ENCODE data around the gene SCAMP5. TPM values are rescaled to one million over a fixed set of nuclear protein-coding genes. Genes with fewer than 3 reads are reported as not detected.

SCAMP5 gene
- polyA plus RNA-seq, 1 donor: 4.8 TPM

- no peak for DNase-seq (ENCODE audit: low read depth)
Measured at GRCh38 chr15:75045332-75046015, 50.1 kb downstream of the SCAMP5 start.

DNA sequence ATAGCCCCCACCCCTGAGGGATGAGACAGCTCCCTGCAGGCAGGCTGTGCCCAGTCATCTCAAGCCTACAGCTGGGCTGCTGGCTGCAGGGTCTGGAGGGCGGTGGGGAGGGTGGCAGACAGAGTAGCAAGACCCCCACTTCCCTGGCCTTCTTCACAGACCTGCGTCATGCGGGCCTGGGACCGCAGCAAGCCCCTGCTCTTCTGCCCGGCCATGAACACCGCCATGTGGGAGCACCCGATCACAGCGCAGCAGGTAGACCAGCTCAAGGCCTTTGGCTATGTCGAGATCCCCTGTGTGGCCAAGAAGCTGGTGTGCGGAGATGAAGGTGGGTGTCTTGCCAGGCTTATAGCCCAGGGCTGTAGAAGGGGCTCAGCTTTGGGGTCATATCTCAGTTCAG, 53.0 kb downstream of the SCAMP5 start:
- DNase-seq (ENCODE audit: low read depth): no peak

DNA sequence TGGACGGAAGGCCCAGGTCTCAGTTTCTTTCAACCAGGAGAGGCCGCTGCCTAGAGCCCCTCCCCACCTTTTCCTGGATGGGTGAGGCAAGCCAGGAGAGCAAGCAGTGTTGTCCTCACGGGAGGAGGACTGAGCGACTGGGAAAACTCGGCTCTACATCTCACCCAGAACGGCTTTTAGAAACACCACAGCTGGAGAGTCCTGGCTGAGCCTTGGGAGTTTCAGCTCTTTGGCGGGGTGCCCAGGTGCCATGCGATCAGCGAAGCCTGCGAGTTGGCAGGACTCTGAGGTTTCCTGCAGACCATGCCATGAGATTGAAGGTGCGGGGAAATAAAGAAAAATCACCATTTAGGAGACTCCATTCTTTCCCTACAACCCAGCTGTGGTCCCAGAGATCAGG, 54.0 kb downstream of the SCAMP5 start:
- no peak for DNase-seq (ENCODE audit: low read depth)

DNA sequence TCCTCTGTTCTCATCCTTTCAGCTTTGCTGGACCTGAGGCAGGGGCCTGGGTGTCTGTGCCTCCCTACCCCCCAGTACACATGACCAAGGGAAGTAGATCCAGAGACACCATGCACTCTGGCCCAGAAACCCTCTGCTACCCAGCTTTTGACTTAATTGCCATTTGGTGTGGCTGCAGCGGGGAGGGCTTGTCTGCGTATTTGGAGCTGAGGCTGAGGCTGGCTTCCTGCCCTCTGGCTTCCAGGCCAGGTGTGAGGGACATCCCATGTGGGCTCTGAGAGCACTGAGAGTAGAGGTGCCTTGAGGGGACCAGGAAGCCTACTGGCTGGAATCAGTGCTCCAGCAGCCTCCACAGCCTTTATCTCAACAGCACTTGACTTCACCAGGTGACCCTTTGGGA, 54.9 kb downstream of the SCAMP5 start:
- DNase-seq (ENCODE audit: low read depth): no peak

DNA sequence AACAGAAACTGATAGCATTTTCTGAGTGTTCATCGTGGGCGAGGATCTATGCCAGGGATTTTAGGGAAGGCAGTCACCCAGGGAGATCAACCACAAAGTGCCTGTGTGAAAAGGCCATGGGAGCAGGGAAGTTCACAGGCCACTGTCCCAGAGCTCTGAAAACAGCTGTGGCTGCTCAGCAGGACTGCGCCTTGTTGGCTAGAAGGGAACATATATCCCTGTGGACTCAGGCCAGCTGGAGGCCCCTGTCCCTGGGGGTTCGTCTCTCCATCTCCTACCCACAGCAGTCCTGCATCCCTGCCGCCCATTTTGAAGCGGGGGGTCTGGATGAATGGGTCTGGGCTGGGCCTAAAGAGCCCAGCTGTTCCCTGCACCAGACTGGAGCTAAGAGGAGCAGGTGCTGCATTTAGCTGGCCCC, 55.8 kb downstream of the SCAMP5 start:
- no peak for DNase-seq (ENCODE audit: low read depth)

GRCh38 chr15:75051711-75052110, 56.3 kb downstream of the SCAMP5 start:
- no peak for DNase-seq (ENCODE audit: low read depth)

- DNase-seq (ENCODE audit: low read depth): no peak
Measured at GRCh38 chr15:75052972-75053747, 57.8 kb downstream of the SCAMP5 start.

- DNase-seq (ENCODE audit: low read depth): no peak
Measured at GRCh38 chr15:75053748-75054125, 58.4 kb downstream of the SCAMP5 start.

DNA sequence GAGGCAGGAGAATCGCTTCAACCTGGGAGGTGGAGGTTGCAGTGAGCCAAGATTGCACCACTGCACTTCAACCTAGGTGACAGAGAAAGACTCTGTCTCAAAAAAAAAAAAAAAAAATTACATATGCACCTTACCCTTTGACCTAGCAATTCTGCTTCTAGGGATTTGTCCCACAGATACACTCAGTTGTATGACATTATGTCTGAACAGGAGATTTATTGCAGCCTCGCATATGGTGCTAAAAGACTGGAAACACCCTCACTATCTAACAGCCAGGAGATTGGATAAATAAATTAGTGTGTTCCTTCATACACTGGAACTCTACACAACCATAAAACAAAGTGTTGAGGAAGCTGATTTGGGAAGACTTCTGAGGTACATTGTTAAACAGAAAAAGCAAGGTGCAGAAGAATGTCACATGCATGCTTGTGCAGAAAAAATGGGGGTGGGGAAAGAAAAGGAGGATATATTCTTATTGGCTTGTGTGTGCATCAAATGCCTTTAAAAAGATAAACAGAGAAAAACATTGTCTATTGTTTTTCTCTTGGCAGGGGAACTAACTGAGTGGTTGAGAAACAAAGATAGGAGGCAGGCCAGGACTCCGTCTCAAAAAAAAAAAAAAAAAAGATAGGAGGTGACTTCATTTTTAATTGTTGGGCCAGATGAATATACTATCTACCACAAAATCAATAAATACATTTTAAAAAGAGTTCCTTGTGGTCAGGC, 59.0 kb downstream of the SCAMP5 start:
- DNase-seq (ENCODE audit: low read depth): no peak

DNA sequence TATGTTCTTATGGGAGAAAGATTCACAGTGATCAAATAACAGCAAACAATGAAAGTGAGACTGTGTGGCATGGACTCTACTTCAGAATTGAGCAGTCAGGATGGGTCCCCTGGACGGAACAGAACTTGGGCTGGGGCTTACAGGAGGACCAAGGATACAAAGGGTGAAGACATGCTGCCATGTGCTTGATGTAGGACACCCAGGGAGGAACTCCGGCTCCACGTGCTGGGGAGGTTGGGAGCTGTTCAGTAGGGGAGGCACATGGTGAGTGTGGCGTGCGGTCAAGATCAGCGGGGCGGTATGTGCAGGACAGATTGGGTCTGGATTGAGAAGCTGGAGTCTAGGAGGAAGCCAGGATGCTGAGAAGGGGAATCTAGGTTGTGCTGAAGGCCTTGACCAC, 60.7 kb downstream of the SCAMP5 start:
- no peak for DNase-seq (ENCODE audit: low read depth)

- DNase-seq (ENCODE audit: low read depth): no peak
Measured at GRCh38 chr15:75058127-75058905, 63.0 kb downstream of the SCAMP5 start.

DNA sequence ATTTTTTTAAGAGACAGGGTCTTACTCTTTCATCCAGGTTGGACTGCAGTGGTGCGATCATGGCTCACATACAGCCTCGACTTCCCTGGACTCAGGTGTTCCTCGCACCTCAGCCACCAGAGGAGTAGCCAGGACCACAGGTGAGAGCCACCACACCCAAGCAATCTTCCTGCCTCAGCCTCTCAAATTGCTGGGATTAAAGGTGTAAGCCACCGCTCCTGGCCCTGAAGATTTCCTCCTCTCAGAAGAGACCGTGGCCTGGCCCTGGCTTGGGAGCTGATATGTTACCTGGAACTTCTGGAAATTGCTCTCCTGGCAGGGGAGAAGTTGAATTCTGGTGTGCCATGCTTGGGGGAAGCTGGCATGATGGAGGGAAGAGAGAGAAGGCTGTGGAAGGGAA, 64.2 kb downstream of the SCAMP5 start:
- DNase-seq (ENCODE audit: low read depth): no peak

DNA sequence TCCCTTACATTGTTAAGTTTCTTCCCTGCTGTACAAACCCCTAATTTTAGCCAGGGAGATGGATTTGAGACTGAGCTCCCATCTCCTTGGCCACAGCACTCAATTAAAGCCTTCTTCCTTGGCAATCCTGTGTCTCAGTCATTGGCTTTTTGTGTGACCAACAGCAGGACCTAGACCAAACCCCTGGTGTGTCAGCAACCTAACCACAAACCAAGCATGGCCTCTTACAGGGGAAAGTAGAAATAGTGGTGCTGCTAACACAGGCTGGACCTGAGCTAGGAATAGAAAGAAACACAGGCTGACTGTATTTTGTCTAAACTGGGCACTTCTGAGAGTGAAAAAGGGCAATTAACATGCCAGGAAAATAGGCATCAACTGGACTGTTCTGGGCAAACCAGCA, 65.9 kb downstream of the SCAMP5 start:
- no peak for DNase-seq (ENCODE audit: low read depth)

- no peak for DNase-seq (ENCODE audit: low read depth)
Measured at GRCh38 chr15:75062706-75063105, 67.3 kb downstream of the SCAMP5 start.

GRCh38 chr15:75063338-75063737, 68.0 kb downstream of the SCAMP5 start:
- no peak for DNase-seq (ENCODE audit: low read depth)

DNA sequence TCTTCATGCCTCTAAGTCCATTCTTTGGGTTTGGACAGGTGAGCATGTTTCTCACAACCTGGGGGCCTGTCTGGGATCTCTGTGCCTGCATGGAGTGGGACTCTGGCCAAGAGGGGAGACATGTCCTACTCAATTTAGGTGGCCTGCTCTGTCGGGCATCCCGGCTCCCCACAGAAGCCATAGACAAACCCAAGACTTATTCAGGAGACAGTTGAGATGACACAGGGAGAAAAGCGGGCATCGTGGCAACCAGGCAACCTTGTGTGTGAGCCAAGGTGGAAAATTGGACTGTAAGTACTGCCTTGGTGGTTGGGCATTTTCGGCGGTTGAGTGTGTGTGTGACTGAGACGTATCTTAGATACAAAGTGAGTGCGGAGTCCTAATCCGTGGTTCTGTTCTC, 68.5 kb downstream of the SCAMP5 start:
- DNase-seq (ENCODE audit: low read depth): no peak

GRCh38 chr15:75064846-75065245, 69.5 kb downstream of the SCAMP5 start:
- no peak for DNase-seq (ENCODE audit: low read depth)

GRCh38 chr15:75065467-75065850, 70.1 kb downstream of the SCAMP5 start:
- DNase-seq (ENCODE audit: low read depth): no peak

DNA sequence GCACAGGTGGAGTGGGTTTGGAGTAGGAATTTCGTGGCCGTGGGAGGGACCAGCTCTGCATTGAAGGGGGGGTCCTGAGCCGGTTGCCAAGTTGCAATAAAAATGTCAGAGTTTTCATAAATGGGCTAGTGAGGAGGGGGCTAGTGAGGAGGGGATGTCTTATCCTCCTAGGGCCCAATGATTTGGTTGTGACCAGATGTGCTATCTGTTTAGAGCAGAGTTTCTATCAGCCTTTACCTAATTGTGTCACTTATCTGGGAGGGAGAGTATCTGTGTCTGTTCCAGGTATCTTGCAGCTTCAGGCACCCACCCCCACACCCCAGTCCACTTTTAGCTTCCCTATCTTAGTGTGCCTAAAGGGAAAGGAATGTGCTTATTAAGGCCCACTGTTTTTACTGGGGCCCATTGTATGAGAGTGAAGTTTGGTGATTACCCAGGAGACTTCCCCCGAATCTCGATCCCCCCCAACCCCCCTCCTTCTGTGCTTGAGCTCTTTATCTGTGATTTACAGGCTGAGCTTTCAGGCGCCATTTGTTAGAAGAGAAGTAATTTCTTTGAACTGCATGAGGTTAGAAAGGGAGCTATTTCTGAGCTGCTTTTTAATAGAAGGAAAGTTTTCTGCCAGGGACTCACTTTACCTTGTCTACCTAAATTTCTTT, 70.6 kb downstream of the SCAMP5 start:
- DNase-seq (ENCODE audit: low read depth): no peak

GRCh38 chr15:75067123-75067830, 71.9 kb downstream of the SCAMP5 start:
- DNase-seq (ENCODE audit: low read depth): no peak

- DNase-seq (ENCODE audit: low read depth): no peak
Measured at GRCh38 chr15:75068748-75069147, 73.4 kb downstream of the SCAMP5 start.

Data from forelimb muscle (tissue), 1 donor.